Cardiac muscle cell (in vitro differentiated cells and primary cell): ENCODE measurements around the gene IRAG1. TPM values are rescaled to one million over a fixed set of nuclear protein-coding genes. Genes with fewer than 3 reads are reported as not detected.

Experiments used
- DNase-seq, 2 donors: peaks; one replicate each; pipeline versions ENCODE4 v3.0.0 to v3.0.0-alpha.2; 2010 to 2017; ENCODE audit warnings: low read depth in 1 of 2, low spot score in 1 of 2
- H3K27ac ChIP-seq: fragments of 200-600 bp; sonication (generic); 2 replicates; pipeline ENCODE4 v1.5.1; 2016
- H3K27me3 ChIP-seq: fragments of 200-600 bp; sonication (generic); 2 replicates; pipeline ENCODE4 v1.6.0; 2016; ENCODE audit warnings: control low read depth
- H3K36me3 ChIP-seq: fragments of 200-600 bp; sonication (generic); 2 replicates; pipeline ENCODE4 v1.5.1; 2016; ENCODE audit warnings: control low read depth
- H3K4me1 ChIP-seq: fragments of 200-600 bp; sonication (generic); 2 replicates; pipeline ENCODE4 v1.8.1; 2017; ENCODE audit warnings: low read depth, mild to moderate bottlenecking, mixed run types
- H3K4me3 ChIP-seq: fragments of 200-600 bp; sonication (generic); 2 replicates; pipeline ENCODE4 v1.5.1; 2016; ENCODE audit warnings: mild to moderate bottlenecking
- H3K9me3 ChIP-seq: fragments of 200-600 bp; sonication (generic); 2 replicates; pipeline ENCODE4 v1.5.1; 2017; ENCODE audit warnings: low read depth, mild to moderate bottlenecking, control low read depth
- CTCF ChIP-seq: IDR thresholded peaks from 2 replicates; pipeline ENCODE4 v1.5.1; 2012; ENCODE audit warnings: low read depth, mild to moderate bottlenecking, low read length
- polyA plus RNA-seq: library from polyadenylated mRNA; unstranded; fragments of >200 nt; fragmentation: Nextera tagmentation; extraction: Ambion mirVana; gene quantifications from 2 replicates; pipeline ENCODE4 v1.2.1, GENCODE V29; 2016
- total RNA-seq: library from RNA; depleted of rRNA; stranded (reverse); fragments of >200 nt; gene quantifications from 2 replicates; pipeline ENCODE4 v1.2.3, GENCODE V29; 2016

Gene IRAG1
- total and polyA plus RNA-seq, 2 experiments from 2014 or later: 3.1 to 7.3 TPM

GRCh38 chr11:10651656-10652361 lies 41.7 kb downstream of the IRAG1 start:
- no peaks in the 10 kb centered on the region for H3K27me3 ChIP-seq
- no peaks in the 10 kb centered on the region for H3K36me3 ChIP-seq
- H3K27ac ChIP-seq: no peak overlapping the region
- no peaks in the 10 kb centered on the region for H3K9me3 ChIP-seq
- no peak for TF ChIP-seq CTCF
- no peak overlapping the region for H3K4me3 ChIP-seq
- peaks cover 5% of the 10 kb centered on the region for H3K4me1 ChIP-seq
- DNase-seq: no peak

- H3K27ac ChIP-seq: no peak overlapping the region
- no peak overlapping the region for H3K4me3 ChIP-seq
- no peaks in the 10 kb centered on the region for H3K9me3 ChIP-seq
- H3K27me3 ChIP-seq: no peaks in the 10 kb centered on the region
- no peaks in the 10 kb centered on the region for H3K36me3 ChIP-seq
- TF ChIP-seq CTCF: no peak
- no peak for DNase-seq
- H3K4me1 ChIP-seq: peaks cover 4% of the 10 kb centered on the region
These were observed 42.9 kb downstream of the IRAG1 start for GRCh38 chr11:10650630-10651029.

- H3K36me3 ChIP-seq: no peaks in the 10 kb centered on the region
- H3K4me1 ChIP-seq: no peaks in the 10 kb centered on the region
- H3K9me3 ChIP-seq: no peaks in the 10 kb centered on the region
- no peak for TF ChIP-seq CTCF
- H3K4me3 ChIP-seq: no peak overlapping the region
- H3K27ac ChIP-seq: no peak overlapping the region
- no peak for DNase-seq
- no peaks in the 10 kb centered on the region for H3K27me3 ChIP-seq
These were observed 43.4 kb downstream of the IRAG1 start for GRCh38 chr11:10650166-10650565.

- no peak for DNase-seq
- no peaks in the 10 kb centered on the region for H3K27me3 ChIP-seq
- no peaks in the 10 kb centered on the region for H3K36me3 ChIP-seq
- H3K4me3 ChIP-seq: no peak overlapping the region
- no peaks in the 10 kb centered on the region for H3K9me3 ChIP-seq
- no peaks in the 10 kb centered on the region for H3K4me1 ChIP-seq
- no peak for TF ChIP-seq CTCF
- H3K27ac ChIP-seq: no peak overlapping the region
These were observed 44.7 kb downstream of the IRAG1 start for GRCh38 chr11:10648871-10649270.

- H3K4me1 ChIP-seq: no peaks in the 10 kb centered on the region
- no peak for DNase-seq
- no peak for TF ChIP-seq CTCF
- H3K36me3 ChIP-seq: no peaks in the 10 kb centered on the region
- H3K27me3 ChIP-seq: no peaks in the 10 kb centered on the region
- H3K4me3 ChIP-seq: no peak overlapping the region
- H3K9me3 ChIP-seq: no peaks in the 10 kb centered on the region
- no peak overlapping the region for H3K27ac ChIP-seq
These were observed 46.7 kb downstream of the IRAG1 start for GRCh38 chr11:10646681-10647355.
